CD4-positive, alpha-beta T cell (primary cell): ENCODE measurements around the gene PPDPF. TPM values are rescaled to one million over a fixed set of nuclear protein-coding genes. Genes with fewer than 3 reads are reported as not detected.

Source experiments
- ATAC-seq: fragments of 200-7000 bp; cut with Tn5 transposase; one replicate; pipeline ENCODE4 v1.10.0; 2022; ENCODE audit warnings: mild to moderate bottlenecking; ENCODE audit not compliant: poor library complexity
- CTCF ChIA-PET: fragments of 350-600 bp; sonication (Branson Sonifier 250); formaldehyde crosslinking; loops from one replicate; lab custom pipeline; 2021; ENCODE audit warnings: antibody characterized with exemption, inconsistent platforms; lab: Charles Lee
- POLR2A ChIA-PET: fragments of 350-600 bp; sonication (Branson Sonifier 250); formaldehyde crosslinking; loops from one replicate; lab custom pipeline; 2021; ENCODE audit warnings: antibody characterized with exemption, inconsistent platforms; lab: Charles Lee
- DNase-seq, 14 experiments: peaks; one replicate each; pipeline ENCODE4 v3.0.0-alpha.2; 2013 to 2020; ENCODE audit warnings: mixed read lengths in 2 of 14
- H3K27ac ChIP-seq, 2 donors: one replicate each; pipeline versions ENCODE4 v1.5.1 to v1.7.0; 2013; ENCODE audit warnings: low read length in 2 of 2, low read depth in 1 of 2, mild to moderate bottlenecking in 1 of 2
- H3K27me3 ChIP-seq, 2 experiments: 1 replicate in 1 of 2; 2 replicates in 1 of 2; pipeline versions ENCODE4 v1.6.1 to v1.7.0; 2013; ENCODE audit warnings: low read length in 2 of 2, control low read depth in 1 of 2, mild to moderate bottlenecking in 1 of 2, moderate library complexity in 1 of 2; ENCODE audit not compliant: insufficient read depth in 2 of 2, control insufficient read depth in 1 of 2
- H3K36me3 ChIP-seq: one replicate; pipeline ENCODE4 v1.6.1; 2013; ENCODE audit warnings: low read length, control low read depth; ENCODE audit not compliant: insufficient read depth
- H3K4me1 ChIP-seq: one replicate; pipeline ENCODE4 v1.6.1; 2013; ENCODE audit warnings: low read length, control low read depth; ENCODE audit not compliant: insufficient read depth
- H3K4me3 ChIP-seq: one replicate; pipeline ENCODE4 v1.5.1; 2013; ENCODE audit warnings: mild to moderate bottlenecking, low read length, moderate library complexity
- H3K9me3 ChIP-seq, 2 experiments: 1 replicate in 1 of 2; 2 replicates in 1 of 2; pipeline versions ENCODE4 v1.6.1 to v1.7.0; 2013; ENCODE audit warnings: low read length in 2 of 2, mild to moderate bottlenecking in 2 of 2, control low read depth in 1 of 2, moderate library complexity in 1 of 2; ENCODE audit not compliant: control insufficient read depth in 1 of 2, insufficient read depth in 1 of 2
- H3K27ac Mint-ChIP-seq: one replicate; pipeline ENCODE4 v1.8.0; 2020; ENCODE audit warnings: mixed read lengths
- H3K27me3 Mint-ChIP-seq: one replicate; pipeline ENCODE4 v1.8.0; 2021; ENCODE audit warnings: mixed read lengths
- H3K36me3 Mint-ChIP-seq: one replicate; pipeline ENCODE4 v1.8.0; 2021; ENCODE audit warnings: low read depth, mixed read lengths
- H3K4me1 Mint-ChIP-seq: one replicate; pipeline ENCODE4 v1.8.0; 2021; ENCODE audit warnings: low read depth, mixed read lengths
- H3K4me3 Mint-ChIP-seq: one replicate; pipeline ENCODE4 v1.8.0; 2020; ENCODE audit warnings: mild to moderate bottlenecking, mixed read lengths
- H3K9me3 Mint-ChIP-seq: one replicate; pipeline ENCODE4 v1.8.0; 2020; ENCODE audit warnings: mixed read lengths
- CTCF ChIP-seq: fragments of 200-600 bp; IDR thresholded peaks from one replicate; pipeline ENCODE4 v1.8.0; 2022; ENCODE audit warnings: antibody characterized with exemption, mild to moderate bottlenecking
- intact Hi-C, 2 experiments: fragments of 100-400 bp; cut with DNase I in 1 of 2; cut with micrococcal nuclease in 1 of 2; formaldehyde crosslinking; loops; one replicate each; pipeline versions ENCODE4 v1.15.1 to v1.9.0; 2023 to 2025; cut with DNase I, micrococcal nuclease
- total RNA-seq, 174 experiments: library from RNA in 2 of 174; stranded (reverse) in 2 of 174; gene quantifications; one replicate each; pipeline ENCODE4 v1.2.3 and lab custom pipeline; 2021 to 2026

Gene PPDPF
- total RNA-seq, 2 experiments from 2014 or later = 249 to 251 TPM

GRCh38 chr20:63563225-63563935 lies 42.8 kb downstream of the PPDPF start:
- ChIA-PET POLR2A (interaction anchor here (1.1 kb wide), 1 partner anchor 42 kb away, joined by 3 read pairs; no protein-coding TSS in a partner anchor), CTCF (no interaction called here)
- TF ChIP-seq CTCF = no peak
- no peaks in the 10 kb centered on the region for H3K27me3 ChIP-seq
- H3K27ac Mint-ChIP-seq = no peak overlapping the region
- DNase-seq (no peak), ATAC-seq (no peak)
- no peaks in the 10 kb centered on the region for H3K27me3 Mint-ChIP-seq
- H3K9me3 Mint-ChIP-seq = no peaks in the 10 kb centered on the region
- intact Hi-C loops = no loop called here
- H3K27ac ChIP-seq = no peak overlapping the region
- peaks cover 17% of the 10 kb centered on the region for H3K4me1 ChIP-seq
- H3K36me3 Mint-ChIP-seq = peaks cover 11% of the 10 kb centered on the region
- peaks cover 10% of the 10 kb centered on the region for H3K4me1 Mint-ChIP-seq
- H3K4me3 Mint-ChIP-seq = no peak overlapping the region
- peaks cover 48% of the 10 kb centered on the region for H3K36me3 ChIP-seq
- H3K4me3 ChIP-seq = no peak overlapping the region
- H3K9me3 ChIP-seq = peaks cover 0 to 3% of the 10 kb centered on the region in 2 experiments

GRCh38 chr20:63564036-63564810 lies 43.7 kb downstream of the PPDPF start:
- CTCF ChIA-PET = no interaction called here
- Mint-ChIP-seq H3K4me3 (no peak overlapping the region), H3K36me3 (peaks cover 5% of the 10 kb centered on the region), H3K27ac (no peak overlapping the region), H3K27me3 (no peaks in the 10 kb centered on the region), H3K9me3 (no peaks in the 10 kb centered on the region), H3K4me1 (peaks cover 15% of the 10 kb centered on the region)
- peaks cover 0 to 3% of the 10 kb centered on the region in 2 experiments for H3K9me3 ChIP-seq
- DNase-seq (no peak), ATAC-seq (no peak)
- intact Hi-C loops = no loop called here
- H3K27me3 ChIP-seq = no peaks in the 10 kb centered on the region
- TF ChIP-seq CTCF = no peak
- POLR2A ChIA-PET = interaction anchor here (1.1 to 1.4 kb wide), 2 partner anchors 12 to 43 kb away, joined by 3 read pairs; no protein-coding TSS in a partner anchor
- no peak overlapping the region for H3K27ac ChIP-seq
- H3K4me1 ChIP-seq = peaks cover 25% of the 10 kb centered on the region
- H3K36me3 ChIP-seq = peaks cover 48% of the 10 kb centered on the region
- no peak overlapping the region for H3K4me3 ChIP-seq

- H3K4me1 ChIP-seq = peaks cover 32% of the 10 kb centered on the region
- DNase-seq (no peak), ATAC-seq (no peak)
- H3K27me3 ChIP-seq = no peaks in the 10 kb centered on the region
- H3K9me3 ChIP-seq = peaks cover 0 to 3% of the 10 kb centered on the region in 2 experiments
- H3K9me3 Mint-ChIP-seq = no peaks in the 10 kb centered on the region
- H3K4me3 ChIP-seq = no peak overlapping the region
- intact Hi-C loops = no loop called here
- POLR2A ChIA-PET = interaction anchor here (1.4 kb wide), 1 partner anchor 13 kb away, joined by 3 read pairs; no protein-coding TSS in a partner anchor
- H3K4me1 Mint-ChIP-seq = peaks cover 16% of the 10 kb centered on the region
- H3K36me3 ChIP-seq = peaks cover 44% of the 10 kb centered on the region
- H3K36me3 Mint-ChIP-seq = peaks cover 4% of the 10 kb centered on the region
- no peaks in the 10 kb centered on the region for H3K27me3 Mint-ChIP-seq
- H3K27ac ChIP-seq = no peak overlapping the region
- CTCF ChIA-PET = no interaction called here
- H3K4me3 Mint-ChIP-seq = no peak overlapping the region
- no peak overlapping the region for H3K27ac Mint-ChIP-seq
- no peak for TF ChIP-seq CTCF
Observed at GRCh38 chr20:63565021-63565698, 44.6 kb downstream of the PPDPF start.
